GM12875 (cell line): Measurements from ENCODE around the gene ELMO3.
A peak's percentile ranks its signal among the peaks of the same experiment; 100 is the strongest.

Source experiments
- H3K4me3 ChIP-seq: one replicate; pipeline ENCODE4 v1.5.1; 2011; ENCODE audit warnings: low read depth, low read length, control low read depth
- TF ChIP-seq, protein P1 (sequence below): IDR thresholded peaks from 2 replicates; pipeline ENCODE4 v1.5.1; 2011; ENCODE audit warnings: low read depth, mild to moderate bottlenecking, control low read depth, inconsistent platforms, low read length, moderate library complexity, borderline replicate concordance; ENCODE audit not compliant: insufficient read depth

The ELMO3 gene

DNA sequence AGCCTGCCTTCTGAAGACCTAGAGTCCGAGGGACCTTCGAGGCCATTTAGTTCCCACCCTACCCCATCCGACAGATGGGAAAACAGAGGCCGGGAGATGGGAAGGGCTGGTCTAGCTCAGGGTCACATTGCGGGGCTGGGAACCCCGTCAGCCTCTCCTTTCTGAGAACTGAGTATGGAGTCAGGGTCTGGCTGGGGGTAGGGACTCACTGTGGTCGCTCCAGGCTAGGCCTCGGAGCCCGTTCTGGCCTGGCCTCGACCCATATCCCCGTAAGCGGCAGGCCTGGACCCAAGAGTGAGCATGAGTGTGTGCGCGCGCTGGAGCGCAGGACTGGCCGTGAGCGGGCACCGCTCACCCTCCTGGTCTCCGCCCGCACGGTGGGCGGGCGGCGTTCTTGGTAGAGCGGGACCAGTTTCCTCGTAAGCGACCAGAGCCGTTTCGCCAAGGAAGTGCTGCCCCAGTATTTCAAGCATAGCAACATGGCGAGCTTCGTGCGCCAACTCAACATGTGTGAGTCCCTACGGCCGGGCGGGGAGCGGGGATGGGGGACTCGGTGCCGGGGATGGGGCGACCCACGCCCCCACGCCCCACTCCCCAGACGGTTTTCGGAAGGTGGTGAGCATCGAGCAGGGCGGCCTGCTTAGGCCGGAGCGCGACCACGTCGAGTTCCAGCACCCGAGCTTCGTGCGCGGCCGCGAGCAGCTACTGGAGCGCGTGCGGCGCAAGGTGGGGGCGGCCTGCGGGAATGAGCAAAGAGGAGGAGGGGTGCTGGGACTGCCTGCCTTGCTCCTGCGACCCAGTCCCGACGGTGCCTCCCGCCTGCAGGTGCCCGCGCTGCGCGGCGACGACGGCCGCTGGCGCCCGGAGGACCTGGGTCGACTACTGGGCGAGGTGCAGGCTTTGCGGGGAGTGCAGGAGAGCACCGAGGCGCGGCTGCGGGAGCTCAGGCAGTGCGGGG lies 33.5 kb upstream of the ELMO3 start:
- TF ChIP-seq, protein P1, sequence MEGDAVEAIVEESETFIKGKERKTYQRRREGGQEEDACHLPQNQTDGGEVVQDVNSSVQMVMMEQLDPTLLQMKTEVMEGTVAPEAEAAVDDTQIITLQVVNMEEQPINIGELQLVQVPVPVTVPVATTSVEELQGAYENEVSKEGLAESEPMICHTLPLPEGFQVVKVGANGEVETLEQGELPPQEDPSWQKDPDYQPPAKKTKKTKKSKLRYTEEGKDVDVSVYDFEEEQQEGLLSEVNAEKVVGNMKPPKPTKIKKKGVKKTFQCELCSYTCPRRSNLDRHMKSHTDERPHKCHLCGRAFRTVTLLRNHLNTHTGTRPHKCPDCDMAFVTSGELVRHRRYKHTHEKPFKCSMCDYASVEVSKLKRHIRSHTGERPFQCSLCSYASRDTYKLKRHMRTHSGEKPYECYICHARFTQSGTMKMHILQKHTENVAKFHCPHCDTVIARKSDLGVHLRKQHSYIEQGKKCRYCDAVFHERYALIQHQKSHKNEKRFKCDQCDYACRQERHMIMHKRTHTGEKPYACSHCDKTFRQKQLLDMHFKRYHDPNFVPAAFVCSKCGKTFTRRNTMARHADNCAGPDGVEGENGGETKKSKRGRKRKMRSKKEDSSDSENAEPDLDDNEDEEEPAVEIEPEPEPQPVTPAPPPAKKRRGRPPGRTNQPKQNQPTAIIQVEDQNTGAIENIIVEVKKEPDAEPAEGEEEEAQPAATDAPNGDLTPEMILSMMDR: no peak
- H3K4me3 ChIP-seq: no peak overlapping the region

DNA sequence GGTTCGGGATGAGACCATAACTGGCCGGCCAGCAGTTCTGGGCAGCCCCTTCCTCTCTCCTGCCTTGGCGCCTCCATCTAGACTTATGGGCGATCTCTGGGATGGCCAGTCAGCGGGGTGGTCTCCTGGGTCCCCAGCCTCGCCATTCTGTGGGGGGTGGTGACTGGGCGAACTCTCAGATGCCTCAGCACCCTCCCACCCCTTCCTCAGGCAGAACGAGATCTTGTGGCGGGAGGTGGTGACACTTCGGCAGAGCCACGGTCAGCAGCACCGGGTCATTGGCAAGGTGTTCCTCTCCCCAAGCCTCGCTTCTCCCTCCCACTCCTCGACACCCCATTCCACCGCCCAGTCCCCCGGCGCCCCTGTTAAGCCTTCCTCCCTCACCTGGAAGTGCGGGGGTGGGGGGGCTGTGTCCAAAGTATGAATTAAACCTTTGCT lies 32.8 kb upstream of the ELMO3 start:
- TF ChIP-seq, protein P1: no peak
- no peak overlapping the region for H3K4me3 ChIP-seq

DNA sequence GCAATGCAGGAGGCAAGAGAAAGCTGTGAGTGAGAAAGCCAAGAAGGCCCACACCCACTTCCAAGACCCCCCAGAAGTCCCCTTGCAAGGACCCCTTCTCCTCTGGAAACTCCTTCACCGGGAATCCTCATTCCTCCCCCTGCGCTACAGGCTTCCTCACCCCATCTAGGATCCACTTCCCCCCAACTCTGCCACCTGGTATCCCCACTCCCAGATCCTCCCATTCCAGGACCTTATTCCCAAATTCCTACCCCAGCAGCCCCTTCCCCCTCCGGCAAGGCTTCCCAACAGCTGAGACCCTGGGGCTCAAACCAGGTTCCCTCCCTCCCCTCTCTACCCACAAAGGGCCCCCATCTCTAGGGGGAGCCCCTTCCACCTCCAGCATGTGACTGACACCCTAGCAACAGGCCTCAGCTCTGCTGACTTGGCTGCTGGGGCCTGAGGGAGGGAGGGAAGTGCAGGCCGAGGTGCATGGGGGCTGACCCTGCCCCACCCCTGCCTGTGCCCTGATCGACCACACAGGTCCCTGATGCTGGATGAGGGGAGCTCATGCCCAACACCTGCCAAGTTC lies 32.2 kb upstream of the ELMO3 start:
- TF ChIP-seq, protein P1: no peak
- H3K4me3 ChIP-seq: no peak overlapping the region

DNA sequence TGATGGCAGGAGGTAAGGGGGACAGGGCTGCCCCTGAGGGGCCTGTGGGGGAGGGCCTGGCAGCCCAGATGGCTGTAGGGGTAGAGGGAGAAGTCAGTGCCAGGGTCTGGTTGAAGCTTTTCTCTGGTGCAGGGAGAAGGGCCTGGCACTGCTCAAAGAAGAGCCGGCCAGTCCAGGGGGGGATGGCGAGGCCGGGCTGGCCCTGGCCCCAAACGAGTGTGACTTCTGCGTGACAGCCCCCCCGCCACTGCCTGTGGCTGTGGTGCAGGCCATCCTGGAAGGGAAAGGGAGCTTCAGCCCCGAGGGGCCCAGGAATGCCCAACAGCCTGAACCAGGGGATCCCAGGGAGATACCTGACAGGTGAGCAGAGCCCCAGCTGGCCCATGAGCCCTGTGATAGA lies 31.3 kb upstream of the ELMO3 start:
- TF ChIP-seq, protein P1: no peak
- H3K4me3 ChIP-seq: no peak overlapping the region

DNA sequence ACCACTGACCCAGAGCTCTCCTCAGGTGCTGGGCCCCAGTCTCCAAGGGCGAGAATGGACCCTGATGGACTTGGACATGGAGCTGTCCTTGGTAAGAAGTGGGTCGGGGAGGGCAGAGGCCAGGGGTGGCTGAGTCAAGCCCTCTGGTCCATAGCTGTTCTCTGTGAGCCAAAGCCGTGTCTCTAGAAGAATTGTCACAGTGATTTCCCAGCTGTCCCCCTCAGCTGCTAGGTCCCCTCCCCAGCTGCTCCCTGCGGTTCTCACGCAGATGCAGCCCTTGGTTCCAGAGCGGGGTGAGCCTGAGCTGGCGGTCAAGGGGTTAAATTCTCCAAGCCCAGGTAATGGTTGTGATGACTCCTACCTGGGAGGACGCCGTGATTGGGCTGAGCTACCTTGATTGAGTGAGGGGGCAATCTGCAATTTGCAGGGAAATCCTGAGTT lies 29.9 kb upstream of the ELMO3 start:
- TF ChIP-seq, protein P1: no peak
- H3K4me3 ChIP-seq: no peak overlapping the region

DNA sequence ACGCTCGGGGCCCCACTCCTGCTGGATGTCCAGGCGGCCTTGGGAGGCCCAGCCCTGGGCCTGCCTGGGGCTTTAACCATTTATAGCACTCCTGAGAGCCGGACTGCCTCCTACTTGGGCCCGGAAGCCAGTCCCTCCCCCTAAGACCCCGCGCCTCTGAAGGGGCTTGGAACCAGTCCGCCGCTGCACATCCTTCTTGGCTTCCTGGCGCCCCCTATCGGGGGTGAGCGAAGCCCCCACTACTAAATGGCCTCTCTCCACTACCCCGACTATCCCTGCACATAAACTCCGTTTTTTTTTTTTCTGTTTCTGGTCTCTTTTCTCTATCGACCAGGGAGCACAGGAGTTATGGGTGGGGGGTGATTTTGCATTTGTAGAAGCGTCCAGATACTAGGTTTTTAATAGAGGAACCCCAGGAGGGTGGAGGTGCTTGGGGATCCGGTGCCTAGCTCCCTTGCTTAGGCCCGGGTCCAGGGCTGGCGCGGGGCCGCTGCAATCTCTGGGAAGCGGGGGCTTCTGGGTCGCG lies 29.2 kb upstream of the ELMO3 start:
- peak overlapping the region; percentile 38 for H3K4me3 ChIP-seq
- TF ChIP-seq, protein P1: peak; percentile 67; the same call in 1 of the 2 replicates
